Stimulated activated CD4-positive, alpha-beta T cell treated with anti-CD3 and anti-CD28 coated beads, TNF-alpha, amount 100 ng/mL, for 4 hours (primary cell): ENCODE data around the gene TNFSF9.

ENCODE experiments used
- DNase-seq, 3 experiments: peaks; one replicate each; pipeline ENCODE4 v3.0.0-alpha.2; 2020; ENCODE audit warnings: low read depth in 3 of 3

TNFSF9 gene

DNA sequence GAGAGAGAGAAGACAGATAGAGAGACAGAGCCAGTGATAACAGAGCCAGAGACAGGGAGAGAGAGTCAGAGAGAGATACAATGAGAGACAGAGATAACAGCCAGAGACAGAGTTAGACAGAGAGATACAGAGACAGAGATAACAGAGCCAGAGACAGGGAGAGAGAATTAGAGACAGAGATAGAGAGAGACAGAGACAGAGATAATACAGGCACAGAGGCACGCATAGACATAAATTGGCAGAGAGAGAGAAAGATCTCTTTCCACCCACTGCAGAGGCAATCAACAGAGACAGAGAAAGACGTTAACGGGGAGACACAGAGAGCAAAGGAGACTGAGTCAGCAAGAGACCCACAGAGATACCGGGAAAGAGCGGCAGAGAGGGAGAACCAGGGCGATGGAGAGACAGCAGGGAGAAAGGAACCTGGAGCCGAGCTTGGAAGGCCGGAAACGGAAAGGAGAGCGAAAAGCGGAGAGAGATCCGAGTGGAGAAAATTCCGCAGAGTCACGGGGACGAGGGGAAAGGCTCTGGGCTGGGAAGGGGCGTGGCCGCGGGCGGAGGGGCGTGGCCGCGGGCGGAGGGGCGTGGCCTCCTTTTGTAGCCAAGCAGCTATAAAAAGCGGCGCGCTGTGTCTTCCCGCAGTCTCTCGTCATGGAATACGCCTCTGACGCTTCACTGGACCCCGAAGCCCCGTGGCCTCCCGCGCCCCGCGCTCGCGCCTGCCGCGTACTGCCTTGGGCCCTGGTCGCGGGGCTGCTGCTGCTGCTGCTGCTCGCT is at the start of gene TNFSF9:
TSS of gene TNFSF9 (plus strand) at position 641 of the 777 bp plus-strand sequence. CDS start at position 652, 11 bp downstream.
- DNase-seq = peak; percentile 72 to 77 (median 76)

GRCh38 chr19:6481541-6482342 is 49.1 kb upstream of the TNFSF9 start, which contains the start of gene DENND1C:
TSS of gene DENND1C (minus strand) at chr19:6481787. CDS start at chr19:6481695, 92 bp downstream.
- peak in 2 of 3 experiments; percentile 45 to 53 for DNase-seq

DNA sequence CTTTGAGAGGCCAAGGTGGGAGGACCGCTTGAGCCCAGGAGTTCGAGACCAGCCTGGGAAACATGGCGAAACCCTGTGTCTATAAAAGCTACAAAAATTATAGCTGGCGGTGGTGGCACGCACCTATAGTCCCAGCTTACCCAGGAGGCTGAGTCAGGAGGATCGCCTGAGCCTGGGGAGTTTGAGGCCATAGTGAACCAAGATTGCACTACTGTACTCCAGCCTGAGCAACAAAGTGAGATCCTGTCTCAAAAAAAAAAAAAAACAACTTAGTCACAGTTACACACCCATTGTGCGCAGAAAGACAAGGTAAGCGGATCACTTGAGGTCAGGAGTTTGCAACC is 48.5 kb upstream of the TNFSF9 start:
- DNase-seq = no peak

GRCh38 chr19:6483235-6483634 is 47.6 kb upstream of the TNFSF9 start:
- no peak for DNase-seq

DNA sequence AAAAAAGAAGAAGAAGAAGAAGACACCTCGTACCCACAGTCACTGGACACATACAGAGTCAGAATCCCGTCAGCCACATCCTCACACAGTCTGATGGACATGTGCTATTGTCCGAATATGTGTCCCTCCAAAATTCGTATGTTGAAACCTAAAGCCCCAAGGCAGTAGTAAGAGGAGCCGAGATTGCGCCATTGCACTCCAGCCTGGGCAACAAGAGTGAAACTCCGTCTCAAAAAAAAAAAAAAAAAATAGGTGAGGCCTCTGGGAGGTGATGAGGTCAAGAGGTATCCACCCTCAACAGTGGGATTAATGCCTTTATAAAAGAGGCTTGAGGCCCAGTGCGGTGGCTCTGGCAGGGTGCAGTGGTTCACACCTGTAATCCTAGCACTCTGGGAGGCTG is 46.6 kb upstream of the TNFSF9 start:
- no peak for DNase-seq

- no peak for DNase-seq
Observed at GRCh38 chr19:6484831-6485230, 46.0 kb upstream of the TNFSF9 start.

GRCh38 chr19:6489278-6490061 is 41.4 kb upstream of the TNFSF9 start:
- no peak for DNase-seq

DNA sequence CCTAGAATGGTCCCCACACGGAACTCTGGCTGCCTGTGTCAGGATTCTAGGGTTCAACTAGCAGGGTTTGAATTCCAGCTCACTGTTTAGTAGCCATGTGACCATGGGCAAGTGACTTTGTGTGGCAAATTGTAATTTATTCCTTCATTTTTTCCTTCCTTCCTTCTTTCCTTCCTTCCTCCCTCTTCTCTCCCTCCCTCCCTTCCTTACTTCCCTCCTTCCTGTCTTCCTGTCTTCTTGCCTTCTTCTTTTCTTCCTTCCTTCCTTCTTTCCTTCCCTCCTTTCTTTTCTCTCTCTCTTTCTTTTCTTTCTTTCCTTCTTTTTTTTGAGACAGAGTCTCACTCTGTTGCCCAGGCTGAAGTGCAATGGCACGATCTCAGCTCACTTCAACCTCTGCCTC is 40.7 kb upstream of the TNFSF9 start:
- DNase-seq = no peak

- no peak for DNase-seq
Observed at GRCh38 chr19:6491802-6492592, 38.8 kb upstream of the TNFSF9 start.

GRCh38 chr19:6494438-6495036 is 36.3 kb upstream of the TNFSF9 start:
- DNase-seq = no peak

DNA sequence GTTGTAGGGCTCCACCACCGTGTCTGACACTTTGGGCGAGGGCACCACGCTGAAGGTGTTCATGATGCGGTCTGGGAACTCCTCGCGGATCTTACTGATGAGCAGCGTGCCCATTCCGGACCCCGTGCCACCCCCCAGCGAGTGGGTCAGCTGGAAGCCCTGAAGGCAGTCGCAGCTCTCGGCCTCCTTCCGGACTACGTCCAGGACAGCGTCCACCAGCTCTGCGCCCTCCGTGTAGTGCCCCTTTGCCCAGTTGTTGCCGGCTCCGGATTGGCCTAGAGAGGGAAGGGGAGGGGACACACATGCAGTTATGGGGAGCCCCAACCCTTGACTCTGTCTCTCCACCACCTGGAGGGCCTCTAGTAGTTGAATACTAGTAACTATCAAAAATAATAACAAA is 34.9 kb upstream of the TNFSF9 start:
- no peak for DNase-seq

- no peak for DNase-seq
Observed at GRCh38 chr19:6498294-6499036, 32.4 kb upstream of the TNFSF9 start.

DNA sequence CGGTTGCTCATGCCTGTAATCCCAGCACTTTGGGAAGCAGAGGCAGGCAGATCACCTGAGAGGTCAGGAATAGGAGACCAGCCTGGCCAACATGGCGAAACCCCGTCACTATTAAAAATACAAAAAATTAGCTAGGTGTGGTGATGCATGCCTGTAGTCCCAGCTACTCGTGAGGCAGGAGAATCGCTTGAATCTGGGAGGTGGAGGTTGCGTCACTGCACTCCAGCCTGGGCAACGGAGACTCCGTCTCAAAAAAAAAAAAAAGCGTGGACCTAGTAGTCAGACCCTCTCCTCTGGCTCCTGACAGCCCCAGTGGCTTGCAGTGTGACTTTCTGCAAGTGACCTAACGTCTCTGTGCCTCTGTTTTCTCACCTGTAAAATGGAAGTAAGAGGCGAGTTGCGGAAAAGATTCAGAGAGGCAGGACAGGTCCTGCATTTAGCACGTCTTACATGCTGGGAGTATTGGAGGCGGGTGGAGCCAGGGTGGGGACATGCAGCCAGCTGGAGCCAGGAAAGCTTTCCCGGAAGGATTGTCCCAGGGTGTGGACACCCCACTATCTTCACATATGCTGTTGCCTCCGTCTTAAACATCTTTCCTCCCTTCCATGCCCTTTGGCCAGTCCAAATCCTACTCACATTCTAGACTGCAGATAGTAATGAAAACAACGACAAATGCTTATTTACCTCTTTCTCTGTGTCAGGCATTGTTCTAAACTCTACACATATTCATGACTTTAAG is 31.6 kb upstream of the TNFSF9 start:
- DNase-seq = no peak

DNA sequence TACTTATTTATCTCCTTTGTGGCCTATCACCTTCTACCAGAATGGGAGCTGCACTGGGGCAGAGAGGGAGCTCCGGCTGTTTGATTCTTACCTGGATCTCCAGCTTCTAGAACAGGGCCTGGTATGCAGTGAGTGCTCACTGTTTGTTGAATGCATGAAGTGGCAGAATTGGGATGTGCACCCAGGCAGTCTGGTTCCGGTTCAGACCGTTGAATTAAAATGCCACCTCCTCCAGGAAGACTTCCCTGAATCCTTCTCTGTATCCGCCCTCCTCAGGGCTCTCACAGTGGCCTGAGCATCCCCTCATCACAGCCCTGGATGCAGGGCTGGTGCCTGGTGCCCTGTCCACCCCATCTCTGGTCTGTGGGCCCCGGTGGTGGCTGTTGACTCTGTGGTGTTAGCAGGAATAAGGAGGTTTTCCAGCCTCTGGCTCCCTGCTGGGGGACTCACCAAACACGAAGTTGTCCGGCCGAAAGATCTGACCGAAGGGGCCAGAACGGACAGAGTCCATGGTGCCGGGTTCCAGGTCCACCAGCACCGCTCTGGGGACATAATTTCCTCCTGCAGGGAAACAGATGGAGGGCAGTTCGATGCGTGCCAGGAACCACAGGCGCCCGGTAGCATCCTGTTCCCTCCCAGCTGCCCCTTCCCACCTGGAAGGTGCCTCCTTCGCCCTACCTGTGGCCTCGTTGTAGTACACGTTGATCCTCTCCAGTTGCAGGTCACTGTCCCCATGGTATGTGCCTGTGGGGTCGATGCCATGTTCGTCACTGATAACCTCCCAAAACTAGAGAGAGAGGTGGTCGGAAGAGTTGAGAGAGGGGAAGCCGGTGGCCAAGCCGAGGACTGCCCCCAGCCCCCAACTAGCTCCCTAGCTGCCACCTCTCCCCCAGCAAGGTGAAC is 29.7 kb upstream of the TNFSF9 start:
- DNase-seq = no peak

DNA sequence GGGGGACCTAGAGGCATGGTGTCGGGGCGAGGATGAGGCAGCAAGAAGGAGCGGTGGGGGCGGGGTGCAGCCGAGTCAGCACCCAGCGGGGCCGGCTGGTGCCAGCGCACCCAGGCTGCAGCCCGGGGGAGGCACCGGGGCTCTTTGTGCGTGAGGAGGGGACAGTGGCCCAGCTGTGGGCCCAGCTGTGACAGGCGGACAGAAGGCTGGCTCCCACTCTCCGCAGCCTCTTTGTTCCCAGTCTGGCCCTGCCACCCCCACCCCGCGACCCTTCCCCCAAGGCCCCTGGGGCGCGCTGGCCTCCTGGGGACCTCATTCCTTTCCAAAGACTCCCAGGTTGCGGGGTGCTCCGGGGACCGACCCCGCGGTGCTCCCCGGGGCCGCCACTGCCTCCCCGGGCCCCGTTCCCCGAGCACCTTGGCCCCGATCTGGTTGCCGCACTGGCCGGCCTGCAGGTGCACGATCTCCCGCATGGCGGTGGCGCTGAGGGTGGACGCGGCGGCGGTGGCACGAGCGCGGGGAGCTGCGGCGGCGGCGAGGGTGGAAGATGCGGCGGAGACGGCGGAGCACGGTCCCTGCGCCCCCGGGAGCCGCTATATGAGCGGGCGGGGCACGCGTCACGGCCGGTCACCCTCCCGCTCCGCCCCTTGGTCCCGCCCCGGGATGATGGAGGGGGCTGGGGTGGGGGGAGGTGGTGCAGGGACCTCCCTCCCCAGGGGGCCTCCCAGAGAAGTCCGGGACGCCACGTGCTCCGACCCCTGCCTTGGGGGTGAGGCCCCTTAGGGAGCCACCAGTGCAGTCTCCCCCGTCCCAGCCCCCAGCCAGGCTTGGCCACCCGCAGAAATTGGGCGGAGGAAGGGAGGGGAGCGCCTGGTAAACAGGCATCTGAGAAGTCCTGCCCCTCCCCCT is 28.8 kb upstream of the TNFSF9 start, which contains the start of gene TUBB4A:
TSS of gene TUBB4A (minus strand) at position 570 of the 909 bp plus-strand sequence. CDS start at position 473, 97 bp downstream.
- peak in 2 of 3 experiments; percentile 20 to 25 for DNase-seq

DNA sequence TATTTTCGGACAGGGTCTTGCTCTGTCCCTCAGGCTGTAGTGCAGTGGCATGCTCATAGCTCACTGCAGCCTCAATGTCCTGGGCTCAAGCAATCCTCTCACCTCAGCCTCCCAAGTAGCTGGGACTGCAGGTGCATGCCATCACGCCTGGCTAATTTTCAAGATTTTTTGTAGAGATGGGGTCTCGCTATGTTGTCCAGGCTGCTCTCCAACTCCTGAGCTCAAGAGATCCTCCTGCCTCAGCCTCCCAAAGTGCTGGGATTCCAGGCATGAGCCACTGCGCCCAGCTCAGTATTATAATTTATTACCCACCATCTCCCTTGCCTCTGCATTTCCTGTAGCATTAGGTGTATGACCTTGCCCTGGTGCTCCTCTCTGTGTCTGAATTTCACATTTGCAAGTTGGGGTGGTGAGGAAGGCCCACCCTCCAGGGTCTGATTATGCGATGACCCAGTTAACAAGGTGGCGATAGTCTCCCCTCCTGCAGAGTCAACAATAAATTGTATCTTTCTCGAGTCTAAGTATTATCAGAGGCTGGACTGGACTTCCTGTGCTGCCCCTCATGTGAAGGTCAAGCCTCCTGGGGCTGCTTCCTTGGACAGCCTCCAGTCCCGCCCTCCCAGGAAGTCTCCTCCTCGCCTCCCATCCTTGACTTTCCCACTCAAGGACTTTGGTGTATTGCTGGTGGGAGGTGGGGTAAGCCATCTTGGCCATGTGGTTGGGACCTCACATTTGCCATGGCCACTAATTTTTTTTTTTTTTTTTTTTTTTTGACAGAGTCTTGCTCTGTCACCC is 27.2 kb upstream of the TNFSF9 start:
- DNase-seq = no peak
